Mucosa of rectum (tissue), 2 donors: ENCODE data around the gene CLDN9.

ENCODE experiments used
- H3K27ac ChIP-seq, 2 donors: one replicate each; pipeline ENCODE4 v1.7.0; 2013; ENCODE audit warnings: inconsistent platforms in 2 of 2, low read depth in 2 of 2, low read length in 2 of 2
- H3K27me3 ChIP-seq, 2 donors: one replicate each; pipeline ENCODE4 v1.7.0; 2013; ENCODE audit warnings: low read length in 2 of 2; ENCODE audit not compliant: control insufficient read depth in 2 of 2, insufficient read depth in 2 of 2
- H3K36me3 ChIP-seq, 2 donors: one replicate each; pipeline ENCODE4 v1.7.0; 2013; ENCODE audit warnings: low read length in 2 of 2; ENCODE audit not compliant: control insufficient read depth in 2 of 2, insufficient read depth in 2 of 2
- H3K4me1 ChIP-seq, 2 donors: one replicate each; pipeline ENCODE4 v1.7.0; 2013; ENCODE audit warnings: low read length in 2 of 2, mild to moderate bottlenecking in 1 of 2; ENCODE audit not compliant: control insufficient read depth in 2 of 2, insufficient read depth in 2 of 2
- H3K4me3 ChIP-seq, 2 donors: one replicate each; pipeline ENCODE4 v1.7.0; 2013; ENCODE audit warnings: low read length in 2 of 2
- H3K9ac ChIP-seq, 2 donors: one replicate each; pipeline ENCODE4 v1.7.0; 2013; ENCODE audit warnings: low read length in 2 of 2, low read depth in 1 of 2, mild to moderate bottlenecking in 1 of 2
- H3K9me3 ChIP-seq, 2 donors: one replicate each; pipeline ENCODE4 v1.7.0; 2013; ENCODE audit warnings: low read length in 2 of 2; ENCODE audit not compliant: control insufficient read depth in 2 of 2
- donor health status: healthy.
- donor health status: Normal muscosa, but diverticular disease.

The CLDN9 gene

GRCh38 chr16:3062553-3062952 lies 49.8 kb downstream of the CLDN9 start:
- H3K9me3 ChIP-seq, result no peaks in the 10 kb centered on the region
- H3K4me3 ChIP-seq, result no peak overlapping the region
- peaks cover 30 to 50% of the 10 kb centered on the region in 2 donors for H3K4me1 ChIP-seq
- H3K27me3 ChIP-seq, result no peaks in the 10 kb centered on the region
- H3K36me3 ChIP-seq, result no peaks in the 10 kb centered on the region
- H3K9ac ChIP-seq, result no peak overlapping the region
- peak overlapping the region; percentile 27 to 74 for H3K27ac ChIP-seq

- H3K9ac ChIP-seq, result no peak overlapping the region
- H3K36me3 ChIP-seq, result no peaks in the 10 kb centered on the region
- H3K27ac ChIP-seq, result peak overlapping the region; percentile 56 to 68
Observed at GRCh38 chr16:3063625-3064386, 51.1 kb downstream of the CLDN9 start.

More at GRCh38 chr16:3063625-3064386, 51.1 kb downstream of the CLDN9 start:
- Histone ChIP-seq H3K4me3 (no peak overlapping the region), H3K4me1 (peaks cover 29 to 43% of the 10 kb centered on the region in 2 donors), H3K27me3 (no peaks in the 10 kb centered on the region), H3K9me3 (no peaks in the 10 kb centered on the region)
